Right ventricle myocardium superior (tissue), 1 donor: Measurements from ENCODE around the gene PRKCE. TPM values are rescaled to one million over a fixed set of nuclear protein-coding genes. Genes with fewer than 3 reads are reported as not detected.

Experiments
- ATAC-seq: fragments of 200-7000 bp; cut with Tn5 transposase; one replicate; pipeline ENCODE4 v1.9.1; 2020; ENCODE audit warnings: mild to moderate bottlenecking; ENCODE audit not compliant: poor library complexity
- DNase-seq: peaks from one replicate; pipeline ENCODE4 v3.0.0-alpha.2; 2020
- intact Hi-C: fragments of 100-400 bp; cut with DNase I; formaldehyde crosslinking; loops from one replicate; pipeline ENCODE4 v1.11.2; 2022
- total RNA-seq: library from RNA; stranded (reverse); fragmentation: NEBNext Ultra II Directional; extraction: Animal tissue kit (Norgen Biotek cat#: 25700); gene quantifications from one replicate; pipeline ENCODE4 v1.2.1, GENCODE V29; 2021
- donor health status: DM: no; HTN: yes; CAD: no; lungs with severe emphysema.

Gene PRKCE
- total RNA-seq, 1 donor from 2014 or later, result 12.5 TPM

DNA sequence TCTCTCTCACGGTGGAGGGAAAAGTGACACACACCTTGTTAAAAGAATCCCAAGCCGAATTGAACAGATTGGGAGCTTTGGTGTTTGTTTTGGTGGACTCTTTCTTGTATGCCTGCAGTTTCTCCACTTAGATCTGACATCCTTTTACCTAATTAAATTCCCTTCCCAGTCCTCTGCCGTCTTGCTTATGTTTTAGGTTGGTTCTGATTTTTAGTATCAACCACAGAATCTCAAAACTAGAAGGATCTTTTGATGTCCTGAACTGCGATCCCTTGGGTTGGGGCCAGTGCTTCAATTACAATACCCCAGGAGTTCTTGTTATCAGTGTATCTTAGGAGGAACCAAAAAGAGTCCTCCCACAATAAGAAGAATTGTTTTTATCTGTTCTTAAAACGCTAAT, 112.3 kb downstream of the PRKCE start:
- no peak for ATAC-seq
- intact Hi-C loops, result no loop called here
- no peak for DNase-seq

DNA sequence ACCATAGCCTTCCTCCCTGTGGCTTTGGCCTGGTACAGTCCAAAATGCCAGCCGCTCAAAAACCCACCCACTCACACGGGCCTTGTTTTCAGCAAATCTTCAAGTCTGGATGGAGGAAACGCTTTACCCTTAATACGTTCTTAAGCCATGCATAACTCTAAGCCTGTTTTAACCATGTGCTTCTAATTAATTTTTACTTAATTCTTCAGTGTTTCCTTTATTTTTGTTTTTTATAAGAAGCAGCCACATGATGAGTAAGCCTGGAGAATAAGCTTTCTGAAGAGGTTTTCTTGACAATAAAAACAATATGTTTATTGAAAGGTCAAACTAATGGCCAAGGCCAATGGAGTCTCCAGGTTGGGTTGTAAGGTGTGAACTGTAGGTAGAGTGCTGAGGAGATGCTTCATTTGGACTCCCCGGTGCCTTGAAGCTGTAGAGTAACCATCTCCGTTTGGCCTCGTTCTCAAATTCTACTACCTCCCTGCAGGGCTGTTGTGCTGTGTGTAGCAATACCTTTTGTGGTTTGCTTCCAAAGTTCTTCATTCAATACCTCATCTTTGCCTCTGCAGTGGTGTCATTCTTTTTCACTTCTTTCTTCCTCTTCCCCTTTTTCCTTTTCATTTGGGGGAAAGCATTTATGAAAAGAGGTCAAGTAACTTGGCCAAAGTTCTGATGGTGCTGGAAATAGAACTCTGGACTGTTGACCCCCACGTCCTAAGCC, 113.7 kb downstream of the PRKCE start:
- DNase-seq (no peak), ATAC-seq (peak; percentile 19)
- intact Hi-C loops, result no loop called here

DNA sequence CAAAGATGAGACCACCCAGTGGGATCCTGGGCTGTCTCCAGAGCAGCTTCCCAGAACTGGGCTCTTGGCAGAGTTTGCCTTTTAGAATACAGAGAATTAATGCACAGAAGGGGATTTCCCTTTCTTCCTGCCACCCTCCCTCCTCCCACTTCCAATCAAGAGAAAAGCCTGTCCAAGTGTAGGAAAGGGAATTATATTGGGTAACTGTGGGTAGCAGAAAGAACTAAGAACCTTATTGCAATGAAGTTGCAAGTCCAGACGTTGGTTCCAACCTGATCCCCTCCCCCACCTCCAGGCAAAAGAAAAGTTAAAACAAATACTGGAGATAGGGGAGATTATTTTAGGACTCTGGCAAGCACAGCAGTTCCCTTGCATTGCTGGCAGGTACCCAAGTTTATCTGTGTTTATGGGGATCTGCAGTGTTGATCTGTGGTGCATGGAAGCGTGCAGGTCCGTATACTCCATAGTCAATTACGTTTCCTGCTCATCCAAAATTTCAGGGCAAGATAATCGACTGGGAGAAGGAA, 114.3 kb downstream of the PRKCE start:
- intact Hi-C loops, result no loop called here
- ATAC-seq (peak; percentile 77), DNase-seq (no peak)

DNA sequence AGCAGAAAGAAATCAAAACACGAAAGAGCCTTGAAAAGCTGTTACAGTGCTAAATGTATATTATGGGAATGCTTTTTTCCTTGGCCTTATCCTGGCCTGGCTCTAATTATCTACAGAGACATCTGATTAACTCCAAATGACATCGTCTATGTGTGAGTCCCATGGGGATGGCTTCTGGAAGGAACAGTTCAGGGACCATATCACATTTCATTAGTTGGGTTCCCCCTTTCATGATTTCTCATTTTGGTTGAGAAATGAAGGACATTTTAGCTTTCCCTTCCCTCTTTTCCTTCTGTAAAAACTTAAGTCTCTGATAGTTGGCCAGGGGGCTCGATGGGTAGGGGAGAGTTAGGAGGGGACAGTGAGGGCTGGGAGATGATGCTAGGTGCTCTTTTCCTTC, 116.7 kb downstream of the PRKCE start:
- ATAC-seq, result no peak
- intact Hi-C loops, result no loop called here
- no peak for DNase-seq

DNA sequence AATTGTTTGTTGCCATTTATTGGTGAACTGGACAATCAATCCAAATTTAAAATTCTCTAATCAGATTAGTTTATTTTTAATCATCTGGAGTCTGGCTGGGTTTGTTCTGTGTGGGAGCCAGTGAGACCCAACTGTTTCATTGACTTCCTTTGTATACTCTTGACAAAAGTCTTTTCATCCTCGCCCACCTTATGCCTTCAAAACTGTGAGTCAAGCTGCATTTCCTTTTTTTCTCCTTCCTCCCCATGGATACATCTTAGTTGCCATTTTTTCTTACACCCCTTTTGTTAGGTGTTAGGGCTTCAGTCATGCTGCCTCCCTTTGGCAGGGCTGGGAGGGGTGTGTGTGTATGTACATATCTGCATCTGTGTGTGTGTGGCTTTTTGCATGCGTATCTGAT, 117.6 kb downstream of the PRKCE start:
- no peak for DNase-seq
- intact Hi-C loops, result no loop called here

DNA sequence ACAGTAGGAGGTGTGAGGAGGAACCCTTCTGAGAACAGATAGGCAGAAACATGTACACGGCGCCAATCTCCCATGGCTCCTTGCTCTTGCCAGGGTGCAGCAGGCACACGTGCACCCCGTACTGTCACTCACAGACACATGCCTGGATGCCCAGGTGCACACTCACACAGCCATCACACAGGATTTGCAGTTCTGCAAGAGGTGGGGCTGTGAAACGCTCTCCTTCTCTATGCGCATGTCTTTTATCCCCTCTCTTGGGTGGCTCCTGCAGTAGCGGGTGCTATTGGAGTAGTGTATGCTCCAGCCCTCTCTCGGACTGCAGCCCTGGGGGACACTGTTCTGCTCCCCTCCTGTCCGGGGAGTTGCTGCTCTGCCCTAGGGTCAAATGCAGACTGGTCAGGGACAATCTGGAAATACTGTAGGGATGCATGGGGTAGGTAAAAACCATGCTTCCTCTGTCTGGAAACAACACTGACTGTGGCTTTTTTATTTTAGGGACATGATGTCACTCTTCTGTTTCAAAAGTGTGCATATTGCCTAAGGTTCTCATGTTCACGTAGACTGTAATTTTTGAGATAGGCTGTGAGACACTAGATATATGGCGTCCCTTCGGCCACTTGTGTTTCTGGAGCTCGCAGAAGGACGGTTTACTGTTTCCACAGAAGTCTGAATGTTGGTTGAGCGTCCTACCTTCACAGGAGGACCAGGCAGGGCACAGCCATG, 118.5 kb downstream of the PRKCE start:
- intact Hi-C loops, result no loop called here
- no peak for DNase-seq
- no peak for ATAC-seq

More for the DNA sequence above, 117.6 kb downstream of the PRKCE start:
- no peak for ATAC-seq

DNA sequence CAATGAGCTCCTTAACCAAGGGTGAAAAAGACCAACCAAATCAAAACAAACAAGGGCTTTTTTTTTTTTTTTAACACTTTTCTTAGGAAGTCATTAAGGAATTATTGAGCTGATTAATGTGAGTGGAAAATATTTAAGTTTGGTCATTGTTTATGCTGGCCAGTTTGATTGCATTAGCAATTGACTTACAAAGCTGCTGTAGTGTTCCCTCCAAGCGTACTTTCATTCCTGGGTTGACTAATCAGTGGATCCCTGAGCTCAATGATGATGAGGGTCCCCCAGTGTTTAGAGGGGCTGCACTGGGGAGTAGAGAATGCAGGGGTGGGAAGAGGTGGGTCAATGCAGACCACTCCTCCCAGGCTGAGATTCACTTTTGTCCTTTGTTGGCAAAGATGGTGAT, 119.3 kb downstream of the PRKCE start:
- ATAC-seq (no peak), DNase-seq (no peak)
- intact Hi-C loops, result no loop called here

DNA sequence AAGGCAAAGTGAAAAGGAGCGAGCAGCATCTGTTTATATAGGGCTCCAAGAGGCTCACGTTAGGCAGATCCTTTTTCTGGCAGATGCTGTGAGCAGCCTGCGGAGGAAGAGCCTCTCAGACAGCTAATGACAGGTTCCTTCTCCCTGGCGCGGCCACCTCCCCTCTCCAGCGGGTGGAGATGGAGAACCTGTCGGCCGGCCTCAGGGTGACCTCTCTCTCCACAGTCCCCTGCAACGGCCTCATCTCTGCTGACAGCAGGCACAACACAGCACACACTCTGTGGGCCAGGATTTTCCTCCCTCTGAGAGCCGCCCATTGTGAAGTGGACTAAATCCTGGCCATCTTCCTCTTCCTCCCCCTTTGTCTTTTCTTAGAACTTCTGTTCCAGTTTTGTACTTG, 119.8 kb downstream of the PRKCE start:
- peak; percentile 79 for DNase-seq
- ATAC-seq, result peak; percentile 94
- intact Hi-C loops, result no loop called here

DNA sequence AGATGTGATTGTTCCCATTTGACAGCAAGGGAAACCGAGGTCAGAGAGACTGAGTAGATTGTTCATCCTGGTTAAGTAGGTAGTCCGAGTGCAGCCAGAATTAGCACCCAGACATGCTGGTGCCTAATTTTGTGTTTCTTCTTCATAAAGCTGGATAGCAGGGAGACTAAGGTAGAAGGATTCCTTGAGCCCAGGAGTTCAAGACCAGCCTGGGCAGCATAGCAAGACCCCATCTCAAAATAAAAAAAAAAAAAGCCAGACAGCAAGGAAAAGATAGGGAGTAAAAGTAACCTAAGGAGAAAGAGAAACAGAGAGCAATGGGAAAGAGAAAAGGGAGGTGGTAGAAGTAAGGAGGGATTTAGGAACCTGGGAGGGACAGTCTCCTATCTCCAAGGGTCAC, 120.6 kb downstream of the PRKCE start:
- no peak for DNase-seq
- intact Hi-C loops, result no loop called here
- no peak for ATAC-seq

DNA sequence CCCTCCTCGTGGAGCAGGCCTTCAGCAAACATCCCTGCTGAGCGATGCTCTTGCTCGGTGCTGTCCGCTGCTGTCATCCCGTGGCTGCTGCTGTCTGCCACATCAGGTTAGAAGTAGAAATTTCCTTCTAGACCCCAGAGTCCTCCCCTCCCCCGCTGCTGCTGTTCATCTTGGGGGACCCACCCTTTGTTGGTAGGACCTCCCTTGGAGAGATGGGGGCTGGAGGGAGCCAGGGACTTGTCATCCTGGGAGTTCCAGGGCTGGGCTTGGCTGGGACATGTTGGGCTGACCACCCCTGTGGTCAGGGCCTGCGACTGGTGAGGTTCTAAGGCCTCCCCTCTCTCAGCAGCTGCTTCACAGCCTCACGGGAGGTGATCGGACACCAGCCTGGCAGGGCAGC, 122.4 kb downstream of the PRKCE start:
- intact Hi-C loops, result no loop called here
- no peak for ATAC-seq
- DNase-seq, result no peak

DNA sequence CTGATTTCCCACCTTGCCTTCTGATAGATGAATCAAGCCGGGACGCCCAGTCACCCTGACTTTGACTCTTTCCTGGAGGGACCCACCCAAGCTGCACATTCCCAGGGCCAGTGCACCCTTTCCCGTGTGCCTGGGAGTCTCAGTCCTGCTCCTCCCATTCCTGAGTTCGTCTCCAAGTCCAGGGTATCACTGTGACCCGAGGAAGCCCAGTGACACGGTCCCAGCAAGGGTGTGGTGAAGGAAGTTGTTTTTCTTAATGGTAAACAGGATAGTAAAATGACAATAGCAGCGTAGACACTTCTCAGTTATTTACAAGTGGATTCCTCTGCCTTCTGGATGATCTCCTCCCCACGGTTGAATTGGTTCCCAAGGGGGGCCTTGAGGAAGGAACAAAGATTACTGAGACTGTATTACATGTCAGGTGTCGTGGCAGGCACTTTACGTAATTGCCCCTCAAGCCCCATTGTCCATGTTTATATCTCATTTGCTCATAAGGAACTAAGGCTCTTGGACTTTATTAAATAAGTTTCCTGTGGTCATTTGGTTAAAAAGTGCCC, 123.3 kb downstream of the PRKCE start:
- ATAC-seq, result no peak
- DNase-seq, result no peak
- intact Hi-C loops, result no loop called here

DNA sequence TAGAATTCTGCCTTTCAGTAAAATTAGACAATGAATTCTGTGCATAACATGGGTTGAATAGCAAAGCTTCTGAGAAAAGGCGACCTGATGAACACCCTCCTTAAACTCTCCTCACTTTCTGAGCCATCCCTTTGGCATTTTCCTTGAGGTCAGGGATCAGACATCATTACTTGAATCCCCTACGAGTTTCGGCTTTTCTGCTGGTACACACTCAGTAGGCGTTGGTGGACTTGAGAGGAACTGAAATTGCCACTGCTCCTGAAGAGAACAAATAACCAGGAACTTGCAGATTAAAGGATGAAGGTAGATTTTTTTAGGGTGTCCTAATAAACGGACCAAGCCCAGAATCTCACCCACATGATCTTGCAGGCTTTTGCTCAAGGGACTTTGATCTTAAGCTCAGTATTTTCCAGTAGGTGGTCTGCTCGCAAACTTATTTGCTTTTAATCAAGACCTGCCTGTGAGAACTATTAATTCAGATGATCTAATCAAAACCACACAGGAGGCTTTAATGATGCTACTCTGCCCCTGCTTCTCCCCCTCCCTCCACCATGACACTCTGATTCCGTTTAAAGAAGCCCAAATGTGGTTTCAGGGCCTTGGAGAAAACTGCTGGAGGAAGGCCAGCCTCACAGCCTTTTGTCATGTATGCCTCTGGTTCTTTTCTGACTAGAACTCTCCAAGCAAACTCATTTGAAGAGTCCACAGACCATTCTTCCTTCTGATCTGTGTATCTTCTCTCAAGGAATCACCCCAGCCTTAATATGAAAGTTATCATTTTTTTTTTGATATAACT, 124.9 kb downstream of the PRKCE start:
- ATAC-seq, result no peak
- DNase-seq, result no peak
- intact Hi-C loops, result loop anchor here (2.0 kb wide), 1 partner anchor 132 kb away; no protein-coding TSS in a partner anchor

DNA sequence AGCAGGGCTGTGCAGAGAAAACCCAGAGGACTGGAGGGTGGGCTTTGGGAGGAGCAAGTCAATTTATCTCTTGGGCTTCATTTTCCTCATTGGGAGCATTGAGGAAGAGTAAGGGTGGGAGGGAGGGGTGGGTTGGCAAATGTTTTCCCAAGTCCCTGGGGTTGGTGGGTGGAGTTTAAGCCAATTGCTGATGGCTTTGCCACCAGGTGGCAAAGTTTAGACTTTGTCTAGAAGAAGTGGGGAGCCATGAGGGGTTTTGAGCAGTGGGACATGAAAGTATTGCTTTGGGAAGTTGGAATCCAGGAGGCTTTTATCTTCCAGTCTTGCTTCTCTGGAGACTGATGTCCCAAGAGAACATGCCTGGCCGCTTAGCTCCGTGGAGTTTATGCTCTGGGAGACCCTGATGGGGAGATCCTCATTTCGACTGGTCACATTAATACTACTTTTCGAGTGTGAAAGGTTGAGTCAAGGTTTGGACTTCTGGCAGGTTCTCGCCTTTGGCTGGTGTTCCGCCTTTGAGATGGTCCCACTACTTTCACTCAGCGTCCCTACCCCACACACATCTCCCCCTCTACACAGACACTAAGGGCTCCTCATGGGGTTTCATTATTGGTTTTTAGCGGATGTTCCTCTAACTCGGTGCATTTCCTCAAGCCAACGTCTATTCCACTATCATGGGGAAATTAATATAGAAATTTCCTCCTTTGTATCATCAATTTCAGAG, 126.7 kb downstream of the PRKCE start:
- ATAC-seq (peak; percentile 7), DNase-seq (no peak)
- intact Hi-C loops, result loop anchor here (2.0 kb wide), 1 partner anchor 133 kb away; no protein-coding TSS in a partner anchor

DNA sequence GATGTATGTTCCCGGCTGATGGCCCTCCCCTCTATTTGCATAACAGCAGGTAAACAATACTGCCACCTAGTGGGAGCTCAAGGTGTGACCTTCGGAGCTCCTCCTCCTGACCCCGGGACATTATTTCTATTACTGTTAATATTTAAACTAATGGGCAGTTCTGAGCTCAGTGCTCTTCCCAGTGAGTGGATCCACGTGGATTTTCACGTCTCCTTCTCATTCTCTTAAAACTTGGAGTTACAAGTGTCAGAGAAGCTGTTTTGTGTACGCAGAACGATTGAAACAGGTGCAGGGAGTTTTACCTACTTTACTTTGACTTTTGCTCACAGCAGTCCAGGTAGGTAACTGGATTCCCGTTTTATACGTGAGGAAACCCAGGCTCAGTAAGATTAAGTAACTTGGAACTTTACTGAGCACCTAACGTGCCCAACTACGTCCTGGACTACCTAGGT, 127.3 kb downstream of the PRKCE start:
- peak; percentile 50 for DNase-seq
- intact Hi-C loops, result no loop called here
- ATAC-seq, result peak; percentile 79

DNA sequence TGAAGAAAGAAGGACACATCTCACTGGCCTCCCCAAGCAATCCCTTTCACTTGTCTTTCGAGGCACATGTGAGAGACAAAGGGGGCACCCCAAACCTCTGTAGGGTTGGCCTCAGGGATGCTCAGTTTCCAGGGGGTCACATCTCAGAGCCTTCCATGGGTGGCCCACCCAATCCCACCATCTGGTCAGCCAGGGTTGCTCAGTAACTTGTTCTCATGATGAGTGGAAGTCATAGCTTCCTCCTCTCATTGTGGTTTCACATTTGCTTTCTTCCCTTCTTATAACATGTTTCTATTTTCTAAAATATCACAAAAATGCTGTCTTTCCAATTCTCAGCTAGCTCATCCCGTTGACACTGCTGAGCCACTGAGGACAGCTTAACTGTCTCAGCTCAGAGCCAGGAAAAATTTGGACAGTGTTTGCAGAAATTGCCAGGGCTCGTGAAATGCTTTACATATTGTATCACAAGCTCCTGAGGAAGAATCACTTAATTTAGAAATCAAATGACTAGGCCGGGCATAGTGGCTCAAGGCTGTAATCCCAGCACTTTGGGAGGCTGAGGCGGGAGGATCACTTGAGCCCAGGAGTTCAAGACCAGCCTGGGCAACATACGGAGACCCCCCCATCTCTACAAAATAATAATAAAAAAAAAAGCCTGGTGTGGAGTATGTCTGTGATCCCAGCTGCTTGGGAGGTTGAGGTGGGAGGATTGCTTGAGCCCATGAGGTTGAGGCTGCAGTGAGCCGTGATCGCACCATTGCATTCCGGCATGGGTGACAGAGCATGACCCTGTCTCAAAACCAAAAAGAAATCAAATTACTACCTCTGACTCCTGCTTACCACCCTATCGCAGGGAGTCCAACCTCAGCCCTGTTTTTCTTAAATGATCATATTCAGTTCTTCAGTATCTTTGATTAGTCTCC, 129.3 kb downstream of the PRKCE start:
- intact Hi-C loops, result no loop called here
- ATAC-seq (no peak), DNase-seq (no peak)

DNA sequence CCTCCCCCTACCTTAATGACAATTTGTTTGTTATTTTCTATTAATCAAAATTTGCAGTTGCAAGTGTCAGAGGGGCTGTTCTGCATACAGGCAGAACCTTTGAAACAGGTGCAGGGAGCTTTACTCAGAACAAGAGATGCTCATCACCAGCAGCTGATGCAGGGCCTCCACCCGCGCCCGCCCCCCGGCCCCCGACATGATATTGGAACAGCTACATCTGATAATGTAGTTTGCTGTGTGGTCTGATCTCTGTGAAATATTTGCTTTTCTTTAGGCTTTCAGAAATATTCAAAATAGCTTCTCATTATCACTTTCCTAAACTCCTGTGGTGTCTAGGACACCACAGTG, 130.0 kb downstream of the PRKCE start:
- ATAC-seq (no peak), DNase-seq (no peak)
- intact Hi-C loops, result no loop called here

DNA sequence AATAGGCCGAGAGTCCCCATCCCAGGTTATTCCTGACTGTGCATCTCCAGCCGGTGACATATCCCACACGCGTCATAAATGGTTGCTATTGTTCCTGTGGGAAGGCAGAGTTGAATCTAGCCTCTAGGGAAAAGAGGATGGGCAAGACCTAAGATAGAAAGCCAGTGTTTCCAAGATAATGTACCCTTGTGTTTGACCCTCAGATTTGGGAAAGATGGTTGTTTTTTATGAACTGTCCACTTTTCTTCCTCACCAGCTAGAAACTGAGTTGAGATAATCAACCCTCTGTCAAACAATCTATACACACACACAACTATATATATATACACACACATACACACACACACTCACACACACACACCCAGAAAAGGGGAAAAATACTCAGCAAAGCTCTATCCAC, 131.0 kb downstream of the PRKCE start:
- intact Hi-C loops, result no loop called here
- ATAC-seq, result no peak
- DNase-seq, result no peak
